HepG2 (cell line): Measurements from ENCODE around the gene EPB41L5.

Source experiments
- ASH2L ChIP-seq: fragments of 300-600, 200-600 bp; sonication (generic); IDR thresholded peaks from 2 replicates; pipeline ENCODE4 v1.7.0; 2017; ENCODE audit warnings: low read depth, mild to moderate bottlenecking, moderate library complexity, mixed read lengths, low read length; ENCODE audit not compliant: insufficient read length
- POLR2AphosphoS5 ChIP-seq: IDR thresholded peaks from 2 replicates; pipeline ENCODE4 v1.6.1; 2012; ENCODE audit warnings: low read depth, low read length
- RELA ChIP-seq: sonication (generic); formaldehyde crosslinking; IDR thresholded peaks from 2 replicates; pipeline ENCODE4 v1.4.0; 2020; ENCODE audit warnings: missing genetic modification reagents
- ZNF501 ChIP-seq: sonication (generic); formaldehyde crosslinking; IDR thresholded peaks from 2 replicates; pipeline ENCODE4 v1.5.1; 2020; ENCODE audit warnings: mild to moderate bottlenecking, moderate library complexity, missing genetic modification reagents
- ZNF543 ChIP-seq: sonication (generic); formaldehyde crosslinking; IDR thresholded peaks from 2 replicates; pipeline ENCODE4 v1.4.0; 2020; ENCODE audit warnings: mild to moderate bottlenecking, missing genetic modification reagents
- TF ChIP-seq, protein P1 (sequence below): sonication (generic); formaldehyde crosslinking; IDR thresholded peaks from 2 replicates; pipeline ENCODE4 v1.4.0; 2020; ENCODE audit warnings: missing genetic modification reagents, borderline replicate concordance
- TF ChIP-seq, protein P2 (sequence below): sonication (generic); formaldehyde crosslinking; IDR thresholded peaks from 2 replicates; pipeline ENCODE4 v1.4.0; 2020; ENCODE audit warnings: missing genetic modification reagents, borderline replicate concordance
- TF ChIP-seq, protein P3 (sequence below): IDR thresholded peaks from 2 replicates; pipeline ENCODE4 v1.4.0; 2020; ENCODE audit warnings: mild to moderate bottlenecking, missing genetic modification reagents
- TF ChIP-seq, protein P4 (sequence below): sonication (generic); IDR thresholded peaks from 2 replicates; pipeline ENCODE4 v1.6.1; 2016; ENCODE audit warnings: low read depth, borderline replicate concordance
- TF ChIP-seq, protein P5 (sequence below): IDR thresholded peaks from 2 replicates; pipeline ENCODE4 v1.6.1; 2012; ENCODE audit warnings: inconsistent platforms

DNA sequence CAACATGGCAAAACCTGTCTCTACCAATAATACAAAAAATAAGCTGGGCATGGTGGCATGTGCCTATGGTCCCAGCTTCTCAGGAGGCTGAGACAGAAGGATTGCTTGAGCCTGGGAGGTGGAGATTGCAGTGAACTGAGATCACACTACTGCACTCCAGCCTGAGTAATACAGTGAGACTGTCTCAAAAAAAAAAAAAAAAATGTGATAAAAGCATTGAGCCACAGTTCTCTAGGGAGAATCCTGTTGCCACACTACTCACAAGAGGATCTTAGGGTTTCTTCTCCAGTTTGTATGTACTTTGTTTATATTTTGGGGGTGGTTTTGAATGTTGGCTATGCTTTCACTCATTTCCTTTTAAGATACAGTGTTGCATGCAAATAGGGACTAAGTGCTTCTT, 148.3 kb downstream of the EPB41L5 start:
- TF ChIP-seq, protein P1, sequence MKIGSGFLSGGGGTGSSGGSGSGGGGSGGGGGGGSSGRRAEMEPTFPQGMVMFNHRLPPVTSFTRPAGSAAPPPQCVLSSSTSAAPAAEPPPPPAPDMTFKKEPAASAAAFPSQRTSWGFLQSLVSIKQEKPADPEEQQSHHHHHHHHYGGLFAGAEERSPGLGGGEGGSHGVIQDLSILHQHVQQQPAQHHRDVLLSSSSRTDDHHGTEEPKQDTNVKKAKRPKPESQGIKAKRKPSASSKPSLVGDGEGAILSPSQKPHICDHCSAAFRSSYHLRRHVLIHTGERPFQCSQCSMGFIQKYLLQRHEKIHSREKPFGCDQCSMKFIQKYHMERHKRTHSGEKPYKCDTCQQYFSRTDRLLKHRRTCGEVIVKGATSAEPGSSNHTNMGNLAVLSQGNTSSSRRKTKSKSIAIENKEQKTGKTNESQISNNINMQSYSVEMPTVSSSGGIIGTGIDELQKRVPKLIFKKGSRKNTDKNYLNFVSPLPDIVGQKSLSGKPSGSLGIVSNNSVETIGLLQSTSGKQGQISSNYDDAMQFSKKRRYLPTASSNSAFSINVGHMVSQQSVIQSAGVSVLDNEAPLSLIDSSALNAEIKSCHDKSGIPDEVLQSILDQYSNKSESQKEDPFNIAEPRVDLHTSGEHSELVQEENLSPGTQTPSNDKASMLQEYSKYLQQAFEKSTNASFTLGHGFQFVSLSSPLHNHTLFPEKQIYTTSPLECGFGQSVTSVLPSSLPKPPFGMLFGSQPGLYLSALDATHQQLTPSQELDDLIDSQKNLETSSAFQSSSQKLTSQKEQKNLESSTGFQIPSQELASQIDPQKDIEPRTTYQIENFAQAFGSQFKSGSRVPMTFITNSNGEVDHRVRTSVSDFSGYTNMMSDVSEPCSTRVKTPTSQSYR, result no peak
- TF ChIP-seq ZNF501 (CRISPR knock-in tag) (no peak), ZNF543 (CRISPR knock-in tag) (no peak), ASH2L (no peak), RELA (CRISPR knock-in tag) (no peak), POLR2AphosphoS5 (no peak)
- TF ChIP-seq, protein P2, sequence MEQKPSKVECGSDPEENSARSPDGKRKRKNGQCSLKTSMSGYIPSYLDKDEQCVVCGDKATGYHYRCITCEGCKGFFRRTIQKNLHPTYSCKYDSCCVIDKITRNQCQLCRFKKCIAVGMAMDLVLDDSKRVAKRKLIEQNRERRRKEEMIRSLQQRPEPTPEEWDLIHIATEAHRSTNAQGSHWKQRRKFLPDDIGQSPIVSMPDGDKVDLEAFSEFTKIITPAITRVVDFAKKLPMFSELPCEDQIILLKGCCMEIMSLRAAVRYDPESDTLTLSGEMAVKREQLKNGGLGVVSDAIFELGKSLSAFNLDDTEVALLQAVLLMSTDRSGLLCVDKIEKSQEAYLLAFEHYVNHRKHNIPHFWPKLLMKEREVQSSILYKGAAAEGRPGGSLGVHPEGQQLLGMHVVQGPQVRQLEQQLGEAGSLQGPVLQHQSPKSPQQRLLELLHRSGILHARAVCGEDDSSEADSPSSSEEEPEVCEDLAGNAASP, result no peak
- TF ChIP-seq, protein P3, sequence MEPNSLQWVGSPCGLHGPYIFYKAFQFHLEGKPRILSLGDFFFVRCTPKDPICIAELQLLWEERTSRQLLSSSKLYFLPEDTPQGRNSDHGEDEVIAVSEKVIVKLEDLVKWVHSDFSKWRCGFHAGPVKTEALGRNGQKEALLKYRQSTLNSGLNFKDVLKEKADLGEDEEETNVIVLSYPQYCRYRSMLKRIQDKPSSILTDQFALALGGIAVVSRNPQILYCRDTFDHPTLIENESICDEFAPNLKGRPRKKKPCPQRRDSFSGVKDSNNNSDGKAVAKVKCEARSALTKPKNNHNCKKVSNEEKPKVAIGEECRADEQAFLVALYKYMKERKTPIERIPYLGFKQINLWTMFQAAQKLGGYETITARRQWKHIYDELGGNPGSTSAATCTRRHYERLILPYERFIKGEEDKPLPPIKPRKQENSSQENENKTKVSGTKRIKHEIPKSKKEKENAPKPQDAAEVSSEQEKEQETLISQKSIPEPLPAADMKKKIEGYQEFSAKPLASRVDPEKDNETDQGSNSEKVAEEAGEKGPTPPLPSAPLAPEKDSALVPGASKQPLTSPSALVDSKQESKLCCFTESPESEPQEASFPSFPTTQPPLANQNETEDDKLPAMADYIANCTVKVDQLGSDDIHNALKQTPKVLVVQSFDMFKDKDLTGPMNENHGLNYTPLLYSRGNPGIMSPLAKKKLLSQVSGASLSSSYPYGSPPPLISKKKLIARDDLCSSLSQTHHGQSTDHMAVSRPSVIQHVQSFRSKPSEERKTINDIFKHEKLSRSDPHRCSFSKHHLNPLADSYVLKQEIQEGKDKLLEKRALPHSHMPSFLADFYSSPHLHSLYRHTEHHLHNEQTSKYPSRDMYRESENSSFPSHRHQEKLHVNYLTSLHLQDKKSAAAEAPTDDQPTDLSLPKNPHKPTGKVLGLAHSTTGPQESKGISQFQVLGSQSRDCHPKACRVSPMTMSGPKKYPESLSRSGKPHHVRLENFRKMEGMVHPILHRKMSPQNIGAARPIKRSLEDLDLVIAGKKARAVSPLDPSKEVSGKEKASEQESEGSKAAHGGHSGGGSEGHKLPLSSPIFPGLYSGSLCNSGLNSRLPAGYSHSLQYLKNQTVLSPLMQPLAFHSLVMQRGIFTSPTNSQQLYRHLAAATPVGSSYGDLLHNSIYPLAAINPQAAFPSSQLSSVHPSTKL (CRISPR knock-in tag), result no peak
- TF ChIP-seq, protein P4, sequence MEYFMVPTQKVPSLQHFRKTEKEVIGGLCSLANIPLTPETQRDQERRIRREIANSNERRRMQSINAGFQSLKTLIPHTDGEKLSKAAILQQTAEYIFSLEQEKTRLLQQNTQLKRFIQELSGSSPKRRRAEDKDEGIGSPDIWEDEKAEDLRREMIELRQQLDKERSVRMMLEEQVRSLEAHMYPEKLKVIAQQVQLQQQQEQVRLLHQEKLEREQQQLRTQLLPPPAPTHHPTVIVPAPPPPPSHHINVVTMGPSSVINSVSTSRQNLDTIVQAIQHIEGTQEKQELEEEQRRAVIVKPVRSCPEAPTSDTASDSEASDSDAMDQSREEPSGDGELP, result no peak
- TF ChIP-seq, protein P5, sequence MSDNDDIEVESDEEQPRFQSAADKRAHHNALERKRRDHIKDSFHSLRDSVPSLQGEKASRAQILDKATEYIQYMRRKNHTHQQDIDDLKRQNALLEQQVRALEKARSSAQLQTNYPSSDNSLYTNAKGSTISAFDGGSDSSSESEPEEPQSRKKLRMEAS, result no peak
